GM21576 (cell line): ENCODE data around the gene FAM118A.
"Not testable (repeated sequence)": the region's sequence is repeated elsewhere in the genome, so short reads cannot be mapped to it uniquely, and the experiment has no call there.

Experiments used
- ATAC-seq: cut with Tn5 transposase; IDR thresholded peaks from one replicate; pipeline ENCODE4 v1.9.1; 2021; ENCODE audit warnings: mild to moderate bottlenecking, moderate library complexity; ENCODE audit not compliant: unreplicated experiment

Gene FAM118A

GRCh38 chr22:45329530-45329936 is 19.8 kb downstream of the FAM118A start:
- ATAC-seq, result no peak

GRCh38 chr22:45330548-45330947 is 20.8 kb downstream of the FAM118A start:
- no peak for ATAC-seq

- ATAC-seq, result no peak
These were observed 21.8 kb downstream of the FAM118A start for GRCh38 chr22:45331486-45331885.

- ATAC-seq, result no peak
These were observed 22.3 kb downstream of the FAM118A start for GRCh38 chr22:45332001-45332400.

- no peak for ATAC-seq
These were observed 24.3 kb downstream of the FAM118A start for GRCh38 chr22:45334068-45334467.

- ATAC-seq, result no peak
These were observed 24.8 kb downstream of the FAM118A start for GRCh38 chr22:45334528-45334927.

GRCh38 chr22:45335021-45335818 is 25.5 kb downstream of the FAM118A start:
- no peak for ATAC-seq

- no peak for ATAC-seq
These were observed 26.3 kb downstream of the FAM118A start for GRCh38 chr22:45335854-45336522.

- ATAC-seq, result no peak
These were observed 27.3 kb downstream of the FAM118A start for GRCh38 chr22:45336971-45337431.

- no peak for ATAC-seq
These were observed 27.8 kb downstream of the FAM118A start for GRCh38 chr22:45337536-45337935.

GRCh38 chr22:45338795-45339194 is 29.1 kb downstream of the FAM118A start:
- ATAC-seq, result no peak

- no peak for ATAC-seq
These were observed 30.6 kb downstream of the FAM118A start for GRCh38 chr22:45340323-45340722.

GRCh38 chr22:45341498-45341897 is 31.8 kb downstream of the FAM118A start:
- no peak for ATAC-seq

GRCh38 chr22:45343143-45343542 is 33.4 kb downstream of the FAM118A start:
- no peak for ATAC-seq

- ATAC-seq, result no peak
These were observed 34.6 kb downstream of the FAM118A start for GRCh38 chr22:45344334-45344733.

- no peak for ATAC-seq
These were observed 40.2 kb downstream of the FAM118A start for GRCh38 chr22:45349916-45350315.

- ATAC-seq, result no peak
These were observed 42.2 kb downstream of the FAM118A start for GRCh38 chr22:45351956-45352355.

GRCh38 chr22:45352757-45353156 is 43.0 kb downstream of the FAM118A start:
- not testable (repeated sequence) for ATAC-seq

- ATAC-seq, result no peak
These were observed 44.1 kb downstream of the FAM118A start for GRCh38 chr22:45353786-45354185.

- ATAC-seq, result no peak
These were observed 47.8 kb downstream of the FAM118A start for GRCh38 chr22:45357490-45357889.

- no peak for ATAC-seq
These were observed 48.4 kb downstream of the FAM118A start for GRCh38 chr22:45358127-45358526.

- ATAC-seq, result no peak
These were observed 49.9 kb downstream of the FAM118A start for GRCh38 chr22:45359627-45360026.
